ENCODE measurements around the gene IDI1. TPM values are rescaled to one million over a fixed set of nuclear protein-coding genes. Genes with fewer than 3 reads are reported as not detected.
"Not testable (repeated sequence)": the region's sequence is repeated elsewhere in the genome, so short reads cannot be mapped to it uniquely, and the experiment has no call there.

IDI1 gene
- total RNA-seq, 1 donor from 2014 or later, result 79.8 TPM

DNA sequence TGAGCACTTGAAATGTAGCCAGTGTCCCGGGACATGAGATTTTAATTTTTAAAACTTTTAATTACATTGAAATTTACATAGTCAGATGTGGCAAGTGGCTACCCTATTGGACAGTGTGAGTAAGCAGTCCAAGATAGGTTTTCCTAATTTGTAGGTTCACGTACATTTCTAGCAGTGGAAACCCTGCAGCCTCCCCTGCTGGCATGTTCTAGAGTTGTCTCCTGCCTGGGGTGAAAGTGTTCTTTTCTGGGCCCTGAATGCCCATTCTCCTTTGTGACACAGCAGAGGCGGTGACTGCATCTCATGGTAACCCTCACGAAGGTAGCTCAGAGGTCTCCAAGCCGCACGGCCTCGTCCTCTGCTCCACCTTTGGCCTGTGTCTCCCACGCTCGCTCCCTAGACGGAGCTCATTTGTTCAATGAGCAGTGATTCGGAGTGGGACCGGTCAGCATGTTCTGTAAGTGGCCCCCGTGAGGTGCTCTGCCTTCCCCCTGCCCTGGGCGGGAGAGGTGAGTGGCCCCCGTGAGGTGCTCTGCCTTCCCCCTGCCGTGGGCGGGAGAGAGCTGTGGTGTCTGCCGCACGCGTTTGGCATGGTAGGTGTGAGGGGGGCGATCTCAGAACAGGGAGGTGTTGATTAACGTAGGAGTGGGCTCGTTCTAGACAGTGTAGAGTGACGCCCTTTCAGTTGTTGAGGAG, 25.3 kb upstream of the IDI1 start:
- DNase-seq (no peak), ATAC-seq (ENCODE audit: low read depth) (no peak)
- Mint-ChIP-seq H3K27me3 (no peaks in the 10 kb centered on the region), H3K27ac (no peak overlapping the region), H3K36me3 (ENCODE audit: low read depth) (peaks cover 41% of the 10 kb centered on the region), H3K9me3 (no peaks in the 10 kb centered on the region), H3K4me3 (no peak overlapping the region), H3K4me1 (peaks cover 2% of the 10 kb centered on the region)
- ChIA-PET POLR2A (no interaction called here), CTCF (no interaction called here)
- TF ChIP-seq, protein P1, sequence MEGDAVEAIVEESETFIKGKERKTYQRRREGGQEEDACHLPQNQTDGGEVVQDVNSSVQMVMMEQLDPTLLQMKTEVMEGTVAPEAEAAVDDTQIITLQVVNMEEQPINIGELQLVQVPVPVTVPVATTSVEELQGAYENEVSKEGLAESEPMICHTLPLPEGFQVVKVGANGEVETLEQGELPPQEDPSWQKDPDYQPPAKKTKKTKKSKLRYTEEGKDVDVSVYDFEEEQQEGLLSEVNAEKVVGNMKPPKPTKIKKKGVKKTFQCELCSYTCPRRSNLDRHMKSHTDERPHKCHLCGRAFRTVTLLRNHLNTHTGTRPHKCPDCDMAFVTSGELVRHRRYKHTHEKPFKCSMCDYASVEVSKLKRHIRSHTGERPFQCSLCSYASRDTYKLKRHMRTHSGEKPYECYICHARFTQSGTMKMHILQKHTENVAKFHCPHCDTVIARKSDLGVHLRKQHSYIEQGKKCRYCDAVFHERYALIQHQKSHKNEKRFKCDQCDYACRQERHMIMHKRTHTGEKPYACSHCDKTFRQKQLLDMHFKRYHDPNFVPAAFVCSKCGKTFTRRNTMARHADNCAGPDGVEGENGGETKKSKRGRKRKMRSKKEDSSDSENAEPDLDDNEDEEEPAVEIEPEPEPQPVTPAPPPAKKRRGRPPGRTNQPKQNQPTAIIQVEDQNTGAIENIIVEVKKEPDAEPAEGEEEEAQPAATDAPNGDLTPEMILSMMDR (IDR thresholded peaks at IDR 0.05), result no peak
- intact Hi-C loops (cut with micrococcal nuclease), result no loop called here

DNA sequence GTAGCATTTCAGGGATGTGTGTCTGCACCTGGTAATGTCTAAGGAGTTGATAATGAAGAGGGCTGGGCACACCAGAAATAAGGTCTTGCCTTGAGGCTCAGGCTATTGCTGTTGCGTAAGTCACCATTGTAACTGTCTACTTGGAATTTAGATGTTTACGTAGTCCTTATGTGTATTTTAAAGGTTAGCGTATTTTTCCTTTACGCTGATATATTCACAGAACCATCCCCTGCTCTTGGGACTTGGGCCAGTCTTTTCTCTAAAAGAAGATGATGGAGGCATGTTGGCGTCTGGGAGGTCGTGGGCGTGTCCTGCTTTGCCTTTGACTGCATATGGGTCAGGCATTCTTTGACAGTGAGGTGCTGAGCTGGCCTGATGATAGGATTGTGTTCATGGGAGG, 22.0 kb upstream of the IDI1 start:
- POLR2A ChIA-PET, result interaction anchor here (0.7 kb wide), 1 partner anchor 716 kb away, joined by 6 read pairs; no protein-coding TSS in a partner anchor
- no peaks in the 10 kb centered on the region for H3K9me3 Mint-ChIP-seq
- H3K27me3 Mint-ChIP-seq, result no peaks in the 10 kb centered on the region
- intact Hi-C loops (cut with micrococcal nuclease), result no loop called here
- H3K36me3 Mint-ChIP-seq (ENCODE audit: low read depth), result peaks cover 24% of the 10 kb centered on the region
- ATAC-seq (ENCODE audit: low read depth) (no peak), DNase-seq (no peak)
- no peak overlapping the region for H3K4me3 Mint-ChIP-seq
- no peak overlapping the region for H3K27ac Mint-ChIP-seq
- TF ChIP-seq, protein P1 (IDR thresholded peaks at IDR 0.05), result no peak
- CTCF ChIA-PET, result no interaction called here
- H3K4me1 Mint-ChIP-seq, result peaks cover 10% of the 10 kb centered on the region

DNA sequence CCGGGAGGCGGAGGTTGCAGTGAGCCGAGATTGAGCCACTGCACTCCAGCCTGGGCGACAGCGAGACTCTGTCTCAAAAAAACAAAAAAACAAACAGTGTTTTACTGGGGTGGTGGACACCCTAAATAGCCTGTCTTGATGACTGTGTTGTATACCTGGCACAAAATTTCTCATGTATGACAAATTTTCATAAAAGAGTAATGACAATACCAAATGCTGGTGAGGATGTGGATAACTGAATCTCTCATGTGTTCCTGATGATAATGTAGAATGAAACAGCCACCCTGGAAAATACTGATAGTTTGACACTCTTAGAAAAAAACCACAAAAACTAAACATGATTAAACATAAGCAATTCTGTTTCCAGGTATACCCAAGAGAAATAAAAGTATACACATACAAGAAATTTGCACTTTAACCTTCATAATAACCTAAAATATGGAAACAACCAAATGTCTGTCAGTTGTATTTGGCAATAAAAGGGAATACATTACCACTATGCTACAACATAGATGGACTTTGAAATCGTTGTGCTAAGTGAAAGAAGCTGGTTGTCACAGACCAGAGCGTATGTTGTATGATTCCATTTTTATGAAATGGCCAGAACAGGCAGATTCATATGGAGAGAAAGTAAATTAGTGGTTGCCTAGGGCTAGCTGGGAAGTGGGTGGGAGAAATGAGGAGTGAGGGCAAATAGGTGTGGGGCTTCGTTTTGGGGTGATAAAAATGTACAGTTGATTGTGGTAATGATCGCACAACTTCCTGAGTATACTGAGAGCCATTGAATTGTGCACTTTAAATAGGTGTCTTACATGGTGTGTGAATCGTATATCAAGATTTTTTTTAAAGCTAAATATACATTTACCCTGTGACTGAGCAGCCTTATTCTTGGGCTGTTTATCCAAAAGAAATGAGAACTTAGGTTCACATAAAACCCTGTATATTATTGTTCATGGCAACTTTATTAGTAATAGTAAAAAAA, 19.8 kb upstream of the IDI1 start:
- TF ChIP-seq, protein P1 (IDR thresholded peaks at IDR 0.05), result no peak
- H3K27me3 Mint-ChIP-seq, result no peaks in the 10 kb centered on the region
- peaks cover 18% of the 10 kb centered on the region for H3K36me3 Mint-ChIP-seq (ENCODE audit: low read depth)
- ATAC-seq (ENCODE audit: low read depth) (no peak), DNase-seq (no peak)
- no peak overlapping the region for H3K27ac Mint-ChIP-seq
- POLR2A ChIA-PET, result interaction anchor here (2.1 kb wide), 1 partner anchor 20 kb away, joined by 7 read pairs; the partner anchor contains the start of gene IDI1
- peaks cover 16% of the 10 kb centered on the region for H3K4me1 Mint-ChIP-seq
- CTCF ChIA-PET, result no interaction called here
- H3K9me3 Mint-ChIP-seq, result no peaks in the 10 kb centered on the region
- no peak overlapping the region for H3K4me3 Mint-ChIP-seq
- intact Hi-C loops (cut with micrococcal nuclease), result no loop called here

DNA sequence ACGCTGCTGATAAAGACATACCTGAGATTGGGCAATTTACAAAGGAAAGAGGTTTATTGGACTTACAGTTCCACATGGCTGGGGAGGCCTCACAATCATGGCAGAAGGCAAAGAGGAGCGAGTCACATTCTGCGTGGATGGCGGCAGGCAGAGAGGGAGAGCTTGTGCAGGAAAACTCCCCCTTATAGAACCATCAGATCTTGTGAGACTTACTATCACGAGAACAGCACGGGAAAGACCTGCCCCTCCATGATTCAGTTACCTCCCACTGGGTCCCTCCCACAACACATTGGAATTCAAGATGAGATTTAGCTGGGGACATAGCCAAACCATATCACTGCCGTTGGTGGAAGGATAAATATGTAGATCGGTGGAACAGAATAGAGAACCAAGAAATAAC, 17.8 kb upstream of the IDI1 start:
- DNase-seq; intact Hi-C loops (cut with micrococcal nuclease); POLR2A ChIA-PET; ATAC-seq (ENCODE audit: low read depth); H3K4me3 Mint-ChIP-seq; H3K27me3 Mint-ChIP-seq; H3K27ac Mint-ChIP-seq; H3K9me3 Mint-ChIP-seq; CTCF ChIA-PET: not testable (repeated sequence)
- H3K4me1 Mint-ChIP-seq, result peaks cover 19% of the 10 kb centered on the region
- peaks cover 23% of the 10 kb centered on the region for H3K36me3 Mint-ChIP-seq (ENCODE audit: low read depth)

DNA sequence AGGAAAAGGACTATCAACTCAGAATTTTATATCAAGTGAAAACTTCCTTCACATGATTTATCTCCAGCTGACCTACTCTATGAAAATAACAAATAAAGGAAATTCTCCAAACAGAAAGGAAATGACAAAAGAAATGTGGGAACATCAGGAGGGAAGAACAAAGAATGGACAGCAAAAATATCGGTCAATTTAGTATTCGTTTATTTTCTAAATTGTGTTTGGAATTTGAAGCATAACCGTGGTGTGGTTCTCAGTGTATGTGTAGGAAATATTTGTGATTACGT, 16.0 kb upstream of the IDI1 start:
- ChIA-PET POLR2A (no interaction called here), CTCF (interaction anchor here (0.9 kb wide), 1 partner anchor 13 kb away, joined by 3 read pairs; no protein-coding TSS in a partner anchor)
- Mint-ChIP-seq H3K27ac (no peak overlapping the region), H3K9me3 (no peaks in the 10 kb centered on the region), H3K4me1 (peaks cover 30% of the 10 kb centered on the region), H3K27me3 (no peaks in the 10 kb centered on the region), H3K36me3 (ENCODE audit: low read depth) (peaks cover 29% of the 10 kb centered on the region), H3K4me3 (no peak overlapping the region)
- TF ChIP-seq, protein P1 (IDR thresholded peaks at IDR 0.05), result no peak
- DNase-seq (no peak), ATAC-seq (ENCODE audit: low read depth) (no peak)
- intact Hi-C loops (cut with micrococcal nuclease), result no loop called here

All from activated B cell treated with CpG ODN at 0.5 μM for 24 hours (primary cell).